ENCODE measurements around the gene ZNF362.
"Not testable (repeated sequence)": the region's sequence is repeated elsewhere in the genome, so short reads cannot be mapped to it uniquely, and the experiment has no call there.

The ZNF362 gene

GRCh38 chr1:33288976-33289857, 32.9 kb downstream of the ZNF362 start:
- no peak for DNase-seq

- no peak for DNase-seq
Measured at GRCh38 chr1:33289858-33290154, 33.5 kb downstream of the ZNF362 start.

- DNase-seq, result not testable (repeated sequence)
Measured at GRCh38 chr1:33290615-33291014, 34.3 kb downstream of the ZNF362 start.

GRCh38 chr1:33292726-33293340, 36.5 kb downstream of the ZNF362 start:
- DNase-seq, result no peak

GRCh38 chr1:33294071-33295010, 38.0 kb downstream of the ZNF362 start:
- DNase-seq, result no peak

GRCh38 chr1:33295023-33295422, 38.7 kb downstream of the ZNF362 start:
- DNase-seq, result no peak

GRCh38 chr1:33295450-33296081, 39.3 kb downstream of the ZNF362 start:
- peak; percentile 91 for DNase-seq

GRCh38 chr1:33296082-33296458, 39.8 kb downstream of the ZNF362 start:
- no peak for DNase-seq

GRCh38 chr1:33296824-33297223, 40.5 kb downstream of the ZNF362 start:
- DNase-seq, result no peak

- DNase-seq, result no peak
Measured at GRCh38 chr1:33297911-33298622, 41.8 kb downstream of the ZNF362 start.

GRCh38 chr1:33298623-33299277, 42.5 kb downstream of the ZNF362 start:
- peak; percentile 79 for DNase-seq

- no peak for DNase-seq
Measured at GRCh38 chr1:33299461-33300155, 43.3 kb downstream of the ZNF362 start.

- DNase-seq, result no peak
Measured at GRCh38 chr1:33300673-33301072, 44.4 kb downstream of the ZNF362 start.

GRCh38 chr1:33301273-33301984, 45.1 kb downstream of the ZNF362 start:
- DNase-seq, result no peak

- no peak for DNase-seq
Measured at GRCh38 chr1:33302325-33302724, 46.0 kb downstream of the ZNF362 start.

- DNase-seq, result no peak
Measured at GRCh38 chr1:33305016-33305415, 48.7 kb downstream of the ZNF362 start.

- no peak for DNase-seq
Measured at GRCh38 chr1:33305816-33306652, 49.7 kb downstream of the ZNF362 start.

GRCh38 chr1:33306653-33307493, 50.6 kb downstream of the ZNF362 start:
- peak; percentile 25 for DNase-seq

- DNase-seq, result no peak
Measured at GRCh38 chr1:33307494-33307864, 51.2 kb downstream of the ZNF362 start.
